Endothelial cell (in vitro differentiated cells): ENCODE data around the gene CHD2. TPM values are rescaled to one million over a fixed set of nuclear protein-coding genes. Genes with fewer than 3 reads are reported as not detected.

Source experiments
- DNase-seq: peaks from one replicate; pipeline ENCODE4 v3.0.0; 2021; ENCODE audit warnings: low spot score
- H3K27ac Mint-ChIP-seq: one replicate; pipeline ENCODE4 v1.8.0; 2021; ENCODE audit warnings: mixed read lengths, inconsistent platforms; ENCODE audit not compliant: unreplicated experiment
- H3K27me3 Mint-ChIP-seq: one replicate; pipeline ENCODE4 v1.8.0; 2021; ENCODE audit warnings: mild to moderate bottlenecking, moderate library complexity, mixed read lengths, inconsistent platforms; ENCODE audit not compliant: unreplicated experiment
- H3K36me3 Mint-ChIP-seq: one replicate; pipeline ENCODE4 v1.8.0; 2021; ENCODE audit warnings: mild to moderate bottlenecking, low read depth, mixed read lengths, inconsistent platforms; ENCODE audit not compliant: unreplicated experiment
- H3K4me1 Mint-ChIP-seq: one replicate; pipeline ENCODE4 v1.8.0; 2021; ENCODE audit warnings: mild to moderate bottlenecking, mixed read lengths, inconsistent platforms; ENCODE audit not compliant: unreplicated experiment
- H3K4me3 Mint-ChIP-seq: one replicate; pipeline ENCODE4 v1.8.0; 2021; ENCODE audit warnings: mild to moderate bottlenecking, mixed read lengths, inconsistent platforms; ENCODE audit not compliant: unreplicated experiment
- H3K9me3 Mint-ChIP-seq: one replicate; pipeline ENCODE4 v1.8.0; 2021; ENCODE audit warnings: mixed read lengths, inconsistent platforms; ENCODE audit not compliant: unreplicated experiment
- total RNA-seq: library from RNA; stranded (reverse); fragmentation: NEBNext Ultra II Directional; extraction: Animal tissue kit (Norgen Biotek cat#: 25700); gene quantifications from one replicate; pipeline ENCODE4 v1.2.1, GENCODE V29; 2021; ENCODE audit not compliant: unreplicated experiment
- TF ChIP-seq, protein P1 (sequence below): fragments of 200-600 bp; sonication (generic); IDR thresholded peaks from one replicate; pipeline ENCODE4 v1.5.0; 2021; ENCODE audit warnings: antibody characterized with exemption; ENCODE audit not compliant: unreplicated experiment

The CHD2 gene
- total RNA-seq, 1 donor from 2014 or later, result 96.3 TPM

DNA sequence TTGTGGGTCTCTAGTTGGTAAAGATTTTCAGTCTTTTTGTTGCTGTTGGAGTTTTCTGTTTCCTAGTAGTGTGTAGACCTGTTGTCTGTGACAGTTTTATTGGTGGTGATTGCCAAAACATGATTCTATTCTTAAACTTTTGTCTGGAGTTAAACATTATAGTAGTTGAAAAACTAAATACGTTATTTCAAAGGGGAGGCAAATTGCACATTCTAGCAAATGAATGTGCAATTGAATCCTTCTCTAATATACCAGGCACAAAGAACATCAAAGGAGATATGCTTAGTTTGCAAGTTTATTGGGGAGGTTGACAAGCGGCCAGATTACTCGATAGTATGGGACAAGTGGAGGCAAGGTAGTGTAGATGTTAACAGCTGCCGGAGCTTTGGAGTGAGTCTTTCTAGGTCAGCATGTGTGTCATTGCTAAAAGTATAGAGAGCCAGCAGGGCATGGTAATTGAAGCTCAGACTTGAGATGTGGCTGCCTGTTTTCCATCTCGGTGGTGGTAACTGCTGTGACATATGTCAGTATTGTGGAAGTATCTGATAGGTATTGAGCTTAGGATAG lies 20.6 kb downstream of the CHD2 start:
- peaks cover 4% of the 10 kb centered on the region for H3K27me3 Mint-ChIP-seq
- H3K27ac Mint-ChIP-seq, result peak overlapping the region; percentile 85
- DNase-seq, result no peak

DNA sequence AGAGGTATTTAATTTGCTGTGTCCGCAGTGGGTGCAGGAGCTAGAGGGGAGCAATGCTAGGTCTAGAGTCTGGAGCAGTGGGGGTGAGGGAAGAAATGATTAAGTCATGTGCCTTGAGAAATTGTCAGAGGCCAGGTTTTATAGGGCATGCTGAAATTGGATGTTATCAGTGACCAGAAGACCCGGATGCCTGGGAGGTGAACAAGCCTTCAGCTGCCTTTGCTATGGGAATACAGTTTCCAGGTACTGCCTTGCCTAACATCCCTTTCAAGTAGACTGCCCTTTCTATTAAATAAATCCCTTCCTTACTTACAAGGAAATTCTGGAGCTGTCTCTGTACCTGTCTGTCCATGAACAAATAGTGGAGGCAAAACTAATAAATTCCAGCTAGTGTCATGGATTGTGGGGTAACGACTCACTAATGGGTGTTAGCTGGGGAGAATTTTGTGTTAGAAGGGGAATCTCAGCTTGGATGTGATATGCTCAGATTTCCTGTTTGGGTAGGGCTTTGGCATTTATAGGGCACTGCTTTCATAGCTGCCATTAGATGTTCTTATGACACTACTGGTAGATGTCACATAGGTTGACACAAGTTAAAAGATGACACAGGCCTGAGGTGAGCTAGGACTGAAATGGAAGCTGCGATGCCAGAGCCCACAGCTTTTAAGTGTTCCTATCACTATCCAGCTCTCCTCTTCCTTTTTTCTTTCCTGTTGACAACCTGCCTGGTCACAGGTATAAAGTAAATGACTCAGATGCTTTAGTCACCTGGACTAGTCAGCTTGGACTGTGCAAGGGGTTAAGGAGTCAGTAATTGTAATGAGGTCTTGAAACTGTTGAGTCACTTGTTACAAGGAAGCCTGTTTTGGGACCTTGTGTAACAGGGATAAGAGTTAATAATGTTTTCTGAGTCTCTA lies 21.3 kb downstream of the CHD2 start:
- H3K27me3 Mint-ChIP-seq, result peaks cover 2% of the 10 kb centered on the region
- H3K27ac Mint-ChIP-seq, result peak overlapping the region; percentile 85
- TF ChIP-seq, protein P1, sequence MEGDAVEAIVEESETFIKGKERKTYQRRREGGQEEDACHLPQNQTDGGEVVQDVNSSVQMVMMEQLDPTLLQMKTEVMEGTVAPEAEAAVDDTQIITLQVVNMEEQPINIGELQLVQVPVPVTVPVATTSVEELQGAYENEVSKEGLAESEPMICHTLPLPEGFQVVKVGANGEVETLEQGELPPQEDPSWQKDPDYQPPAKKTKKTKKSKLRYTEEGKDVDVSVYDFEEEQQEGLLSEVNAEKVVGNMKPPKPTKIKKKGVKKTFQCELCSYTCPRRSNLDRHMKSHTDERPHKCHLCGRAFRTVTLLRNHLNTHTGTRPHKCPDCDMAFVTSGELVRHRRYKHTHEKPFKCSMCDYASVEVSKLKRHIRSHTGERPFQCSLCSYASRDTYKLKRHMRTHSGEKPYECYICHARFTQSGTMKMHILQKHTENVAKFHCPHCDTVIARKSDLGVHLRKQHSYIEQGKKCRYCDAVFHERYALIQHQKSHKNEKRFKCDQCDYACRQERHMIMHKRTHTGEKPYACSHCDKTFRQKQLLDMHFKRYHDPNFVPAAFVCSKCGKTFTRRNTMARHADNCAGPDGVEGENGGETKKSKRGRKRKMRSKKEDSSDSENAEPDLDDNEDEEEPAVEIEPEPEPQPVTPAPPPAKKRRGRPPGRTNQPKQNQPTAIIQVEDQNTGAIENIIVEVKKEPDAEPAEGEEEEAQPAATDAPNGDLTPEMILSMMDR, result no peak
- peaks cover 45% of the 10 kb centered on the region for H3K4me1 Mint-ChIP-seq
- DNase-seq, result no peak
- no peak overlapping the region for H3K4me3 Mint-ChIP-seq
- H3K9me3 Mint-ChIP-seq, result no peaks in the 10 kb centered on the region
- H3K36me3 Mint-ChIP-seq, result peaks cover 14% of the 10 kb centered on the region

More for the DNA sequence above, 20.6 kb downstream of the CHD2 start:
- Mint-ChIP-seq H3K4me3 (no peak overlapping the region), H3K9me3 (no peaks in the 10 kb centered on the region), H3K4me1 (peaks cover 53% of the 10 kb centered on the region), H3K36me3 (peaks cover 9% of the 10 kb centered on the region)
- TF ChIP-seq, protein P1, result no peak

DNA sequence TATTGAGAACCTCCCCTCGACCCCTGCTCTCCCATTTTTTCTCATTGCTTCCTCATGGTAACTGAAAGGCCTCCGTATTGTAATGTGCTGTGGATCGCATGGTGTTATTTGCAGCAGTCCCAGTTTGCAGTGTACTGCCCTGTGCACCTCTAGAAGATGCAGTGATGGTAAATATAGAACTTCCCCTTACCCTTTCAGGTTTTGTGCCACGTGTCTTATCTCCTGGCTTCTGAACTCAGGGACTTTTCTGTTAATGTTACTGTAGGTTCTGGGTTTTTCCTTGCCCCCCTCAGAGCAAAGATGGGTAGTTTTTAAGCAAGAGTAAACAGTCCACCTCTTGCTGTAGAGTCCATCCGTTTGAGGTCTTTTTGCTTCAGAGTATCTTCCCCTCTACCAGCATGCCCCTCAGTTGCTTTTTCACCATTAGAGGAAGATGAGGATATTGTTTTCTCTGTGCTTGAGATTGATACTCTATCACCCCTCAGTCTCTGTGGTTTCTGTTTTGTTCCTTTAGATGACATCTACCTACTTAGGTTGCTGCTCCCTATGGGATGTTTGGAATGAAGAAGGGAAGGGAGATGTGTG lies 22.4 kb downstream of the CHD2 start:
- peaks cover 2% of the 10 kb centered on the region for H3K27me3 Mint-ChIP-seq
- H3K4me1 Mint-ChIP-seq, result peaks cover 40% of the 10 kb centered on the region
- H3K27ac Mint-ChIP-seq, result peak overlapping the region; percentile 79
- no peak overlapping the region for H3K4me3 Mint-ChIP-seq
- TF ChIP-seq, protein P1, result no peak
- no peak for DNase-seq
- no peaks in the 10 kb centered on the region for H3K9me3 Mint-ChIP-seq
- peaks cover 21% of the 10 kb centered on the region for H3K36me3 Mint-ChIP-seq

DNA sequence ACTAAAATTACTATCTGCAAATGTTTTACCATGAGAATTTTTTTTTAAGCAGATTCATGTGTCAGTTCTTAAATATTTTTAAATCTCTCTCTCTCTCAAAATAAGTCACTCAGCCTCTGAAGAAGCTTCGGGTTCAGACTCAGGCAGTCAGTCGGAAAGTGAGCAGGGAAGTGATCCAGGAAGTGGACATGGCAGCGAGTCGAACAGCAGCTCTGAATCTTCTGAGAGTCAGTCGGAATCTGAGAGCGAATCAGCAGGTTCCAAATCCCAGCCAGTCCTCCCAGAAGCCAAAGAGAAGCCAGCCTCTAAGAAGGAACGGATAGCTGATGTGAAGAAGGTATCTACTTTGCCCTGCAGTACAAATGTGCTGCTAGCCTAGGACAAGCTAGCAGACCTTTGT lies 24.1 kb downstream of the CHD2 start:
- TF ChIP-seq, protein P1, result no peak
- Mint-ChIP-seq H3K27me3 (peaks cover 2% of the 10 kb centered on the region), H3K36me3 (peaks cover 35% of the 10 kb centered on the region), H3K27ac (peak overlapping the region; percentile 76), H3K9me3 (no peaks in the 10 kb centered on the region), H3K4me3 (peak overlapping the region; percentile 7), H3K4me1 (peaks cover 40% of the 10 kb centered on the region)
- no peak for DNase-seq
